Mesothelial cell of epicardium (in vitro differentiated cells): ENCODE data around the gene ATP12A. TPM values are rescaled to one million over a fixed set of nuclear protein-coding genes. Genes with fewer than 3 reads are reported as not detected.
A peak's percentile ranks its signal among the peaks of the same experiment; 100 is the strongest.

ENCODE experiments used
- DNase-seq, 2 experiments: peaks; one replicate each; pipeline ENCODE4 v3.0.0; 2021; ENCODE audit warnings: low spot score in 2 of 2; ENCODE audit not compliant: unreplicated experiment in 2 of 2
- H3K27ac Mint-ChIP-seq: 2 replicates; pipeline ENCODE4 v1.8.0; 2021; ENCODE audit warnings: mixed read lengths
- H3K27me3 Mint-ChIP-seq: 2 replicates; pipeline ENCODE4 v1.8.0; 2021; ENCODE audit warnings: low read depth, mixed read lengths
- H3K36me3 Mint-ChIP-seq: 2 replicates; pipeline ENCODE4 v1.8.0; 2021; ENCODE audit warnings: mixed read lengths
- H3K4me1 Mint-ChIP-seq: 2 replicates; pipeline ENCODE4 v1.8.0; 2021; ENCODE audit warnings: mixed read lengths
- H3K4me3 Mint-ChIP-seq: 2 replicates; pipeline ENCODE4 v1.8.0; 2021; ENCODE audit warnings: mild to moderate bottlenecking, moderate library complexity, mixed read lengths
- H3K9me3 Mint-ChIP-seq: 2 replicates; pipeline ENCODE4 v1.8.0; 2021; ENCODE audit warnings: mixed read lengths
- CTCF ChIP-seq: fragments of 200-600 bp; sonication (generic); IDR thresholded peaks from one replicate; pipeline ENCODE4 v1.5.0; 2021; ENCODE audit warnings: antibody characterized with exemption; ENCODE audit not compliant: unreplicated experiment
- total RNA-seq: library from RNA; stranded (reverse); gene quantifications from 3 replicates; pipeline ENCODE4 v1.2.1, GENCODE V29; 2021

Gene ATP12A
- total RNA-seq, 1 donor from 2014 or later = 0.80 TPM

GRCh38 chr13:24678151-24678550 is 2.1 kb upstream of the ATP12A start:
- TF ChIP-seq CTCF = no peak
- peaks cover 46% of the 10 kb centered on the region for H3K27me3 Mint-ChIP-seq
- DNase-seq = no peak
- H3K4me1 Mint-ChIP-seq = peaks cover 6% of the 10 kb centered on the region
- no peaks in the 10 kb centered on the region for H3K9me3 Mint-ChIP-seq
- H3K36me3 Mint-ChIP-seq = no peaks in the 10 kb centered on the region
- H3K4me3 Mint-ChIP-seq = no peak overlapping the region
- H3K27ac Mint-ChIP-seq = no peak overlapping the region

- no peak for DNase-seq
- Mint-ChIP-seq H3K36me3 (no peaks in the 10 kb centered on the region), H3K4me1 (peaks cover 12% of the 10 kb centered on the region), H3K9me3 (no peaks in the 10 kb centered on the region), H3K27ac (no peak overlapping the region), H3K27me3 (peaks cover 43% of the 10 kb centered on the region), H3K4me3 (peak overlapping the region; percentile 46)
- TF ChIP-seq CTCF = no peak
These were observed 522 bp upstream of the ATP12A start for GRCh38 chr13:24679686-24680085.

GRCh38 chr13:24680921-24681604 is 855 bp downstream of the ATP12A start:
- TF ChIP-seq CTCF = no peak
- Mint-ChIP-seq H3K36me3 (no peaks in the 10 kb centered on the region), H3K27ac (no peak overlapping the region), H3K9me3 (no peaks in the 10 kb centered on the region), H3K27me3 (peaks cover 46% of the 10 kb centered on the region), H3K4me3 (peak overlapping the region; percentile 48), H3K4me1 (peaks cover 14% of the 10 kb centered on the region)
- DNase-seq = no peak

- H3K36me3 Mint-ChIP-seq = no peaks in the 10 kb centered on the region
- peaks cover 46% of the 10 kb centered on the region for H3K27me3 Mint-ChIP-seq
- no peaks in the 10 kb centered on the region for H3K9me3 Mint-ChIP-seq
- peaks cover 14% of the 10 kb centered on the region for H3K4me1 Mint-ChIP-seq
- DNase-seq = no peak
- H3K27ac Mint-ChIP-seq = no peak overlapping the region
- no peak overlapping the region for H3K4me3 Mint-ChIP-seq
- TF ChIP-seq CTCF = no peak
These were observed 1.7 kb downstream of the ATP12A start for GRCh38 chr13:24681930-24682329.

GRCh38 chr13:24682353-24682752 is 2.1 kb downstream of the ATP12A start:
- Mint-ChIP-seq H3K4me3 (no peak overlapping the region), H3K4me1 (peaks cover 14% of the 10 kb centered on the region), H3K36me3 (no peaks in the 10 kb centered on the region), H3K27ac (no peak overlapping the region), H3K27me3 (peaks cover 44% of the 10 kb centered on the region), H3K9me3 (no peaks in the 10 kb centered on the region)
- no peak for DNase-seq
- no peak for TF ChIP-seq CTCF
